SU-DHL-6 (cell line): Measurements from ENCODE around the gene FAM228B.

Experiments used
- H2AFZ ChIP-seq: fragments of 200-600 bp; sonication (generic); 2 replicates; pipeline ENCODE4 v1.6.1; 2014; ENCODE audit warnings: low read depth, mild to moderate bottlenecking, moderate library complexity, mixed read lengths, antibody characterized with exemption, low read length; ENCODE audit not compliant: severe bottlenecking
- H3F3A ChIP-seq: fragments of 200-600 bp; shearing (Covaris generic); 2 replicates; pipeline ENCODE4 v1.6.0; 2016; ENCODE audit warnings: antibody characterized with exemption, mild to moderate bottlenecking; ENCODE audit not compliant: insufficient read depth
- H3K27ac ChIP-seq: fragments of 200-600 bp; sonication (generic); 2 replicates; pipeline ENCODE4 v1.5.1; 2016; ENCODE audit warnings: low read depth, mild to moderate bottlenecking, low read length, moderate library complexity, mixed read lengths
- H3K27me3 ChIP-seq: fragments of 200-600 bp; sonication (generic), shearing (Covaris generic); 2 replicates; pipeline ENCODE4 v1.6.0; 2014; ENCODE audit warnings: mild to moderate bottlenecking, low read length
- H3K36me3 ChIP-seq: fragments of 200-600 bp; sonication (generic); 2 replicates; pipeline ENCODE4 v1.6.1; 2014; ENCODE audit warnings: mild to moderate bottlenecking, low read length, mixed read lengths
- H3K4me2 ChIP-seq: fragments of 300-600, 200-600 bp; shearing (Covaris generic), sonication (generic); 2 replicates; pipeline ENCODE4 v1.6.0; 2014; ENCODE audit warnings: low read length, low read depth, mild to moderate bottlenecking; ENCODE audit not compliant: poor library complexity, severe bottlenecking
- H3K4me3 ChIP-seq: fragments of 200-600 bp; sonication (generic); 2 replicates; pipeline ENCODE4 v1.5.1; 2014; ENCODE audit warnings: antibody characterized with exemption, low read length, mild to moderate bottlenecking, mixed read lengths; ENCODE audit not compliant: insufficient read depth, poor library complexity, severe bottlenecking
- H3K79me2 ChIP-seq: fragments of 200-600 bp; sonication (generic); 2 replicates; pipeline ENCODE4 v1.6.1; 2014; ENCODE audit warnings: mild to moderate bottlenecking, low read length, moderate library complexity; ENCODE audit not compliant: insufficient read depth
- H3K9ac ChIP-seq: fragments of 200-600 bp; sonication (generic); 2 replicates; pipeline ENCODE4 v1.7.0; 2014; ENCODE audit warnings: mild to moderate bottlenecking, low read length
- H3K9me2 ChIP-seq: fragments of 200-600 bp; sonication (generic); replicated peaks from 2 replicates; pipeline ENCODE4 v1.6.1; 2014; ENCODE audit warnings: low read length; ENCODE audit not compliant: insufficient read depth
- H3K9me3 ChIP-seq: fragments of 200-600 bp; sonication (generic); 2 replicates; pipeline ENCODE4 v1.6.1; 2014; ENCODE audit warnings: low read length, mixed read lengths; ENCODE audit not compliant: insufficient read depth
- H4K20me1 ChIP-seq: fragments of 200-600 bp; sonication (generic); 2 replicates; pipeline ENCODE4 v1.6.1; 2014; ENCODE audit warnings: low read depth, mild to moderate bottlenecking, antibody characterized with exemption, low read length, moderate library complexity, mixed read lengths
- CTCF ChIP-seq: fragments of 200-600 bp; sonication (generic); IDR thresholded peaks from one replicate; pipeline ENCODE4 v1.5.1; 2017; ENCODE audit warnings: antibody characterized with exemption, mild to moderate bottlenecking, low read length, moderate library complexity; ENCODE audit not compliant: insufficient read depth, poor library complexity, severe bottlenecking
- EZH2phosphoT487 ChIP-seq: fragments of 200-600 bp; sonication (generic), shearing (Covaris generic); conservative IDR thresholded peaks from 2 replicates; pipeline ENCODE4 v1.6.1; 2018; ENCODE audit warnings: mild to moderate bottlenecking, antibody characterized with exemption, low read length, moderate library complexity, mixed read lengths

The FAM228B gene

GRCh38 chr2:24115057-24115456 is 8.2 kb upstream of the FAM228B start:
- Histone ChIP-seq H3K36me3 (no peaks in the 10 kb centered on the region), H3K4me3 (no peak overlapping the region), H2AFZ (no peak overlapping the region), H3F3A (no peaks in the 10 kb centered on the region), H3K9me2 (no peaks in the 10 kb centered on the region), H3K9me3 (no peaks in the 10 kb centered on the region), H3K27me3 (no peaks in the 10 kb centered on the region), H3K79me2 (no peaks in the 10 kb centered on the region), H4K20me1 (no peaks in the 10 kb centered on the region), H3K4me2 (no peak overlapping the region), H3K27ac (no peak overlapping the region), H3K9ac (no peak overlapping the region)
- TF ChIP-seq CTCF (no peak), EZH2phosphoT487 (no peak)

DNA sequence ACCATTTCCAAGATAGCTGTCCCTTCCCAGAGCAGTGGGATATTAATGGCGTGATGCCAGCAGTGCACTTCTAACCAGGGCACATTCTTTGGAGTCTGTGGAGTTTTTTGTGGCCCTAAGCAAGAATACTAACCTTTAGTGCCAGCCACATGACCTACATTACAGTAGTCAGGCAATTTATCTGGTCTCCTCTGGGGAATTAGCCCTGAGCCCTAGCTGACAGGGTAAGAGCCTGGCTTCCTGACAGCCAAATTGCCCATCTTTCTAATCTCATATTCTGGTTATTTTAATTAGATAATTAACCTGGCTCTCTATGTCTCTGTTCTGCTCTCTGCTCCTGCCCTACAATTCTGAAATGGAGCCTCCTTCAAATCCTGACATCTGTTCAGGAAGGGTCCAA is 5.4 kb upstream of the FAM228B start:
- Histone ChIP-seq H3K27me3 (no peaks in the 10 kb centered on the region), H3K4me3 (no peak overlapping the region), H3K27ac (no peak overlapping the region), H3F3A (peaks cover 11% of the 10 kb centered on the region; the same call in 1 of the 2 replicates), H3K36me3 (no peaks in the 10 kb centered on the region), H3K4me2 (no peak overlapping the region), H2AFZ (no peak overlapping the region), H3K9ac (no peak overlapping the region), H3K9me3 (no peaks in the 10 kb centered on the region), H3K79me2 (no peaks in the 10 kb centered on the region), H3K9me2 (no peaks in the 10 kb centered on the region), H4K20me1 (no peaks in the 10 kb centered on the region)
- TF ChIP-seq CTCF (no peak), EZH2phosphoT487 (no peak)

DNA sequence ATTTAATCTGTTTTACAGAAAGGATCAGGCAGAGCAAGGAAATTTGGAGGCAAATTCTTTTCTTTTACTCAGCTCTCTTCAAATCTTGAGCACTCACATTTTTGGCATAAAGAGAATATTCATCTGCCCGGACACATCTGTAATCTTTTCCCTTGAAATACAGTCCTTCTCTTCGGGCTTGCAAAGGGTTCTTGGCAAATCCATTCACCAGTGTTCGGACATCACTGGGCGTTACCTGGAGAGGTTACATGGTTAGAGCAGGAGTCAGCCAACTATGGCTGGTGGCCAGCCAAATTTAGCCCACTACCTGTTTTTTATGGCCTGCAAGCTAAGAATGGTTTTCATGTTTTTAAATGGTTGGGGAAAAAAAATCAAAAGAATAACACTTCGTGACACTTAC is 2.2 kb upstream of the FAM228B start:
- Histone ChIP-seq H3K79me2 (peaks cover 9% of the 10 kb centered on the region), H3K9ac (no peak overlapping the region), H3K4me2 (no peak overlapping the region), H3K9me3 (no peaks in the 10 kb centered on the region), H3K4me3 (no peak overlapping the region), H3F3A (peaks cover 14% of the 10 kb centered on the region), H4K20me1 (no peaks in the 10 kb centered on the region), H3K27me3 (no peaks in the 10 kb centered on the region), H2AFZ (no peak overlapping the region), H3K27ac (no peak overlapping the region), H3K36me3 (no peaks in the 10 kb centered on the region), H3K9me2 (no peaks in the 10 kb centered on the region)
- no peak for TF ChIP-seq EZH2phosphoT487
- no peak for TF ChIP-seq CTCF

DNA sequence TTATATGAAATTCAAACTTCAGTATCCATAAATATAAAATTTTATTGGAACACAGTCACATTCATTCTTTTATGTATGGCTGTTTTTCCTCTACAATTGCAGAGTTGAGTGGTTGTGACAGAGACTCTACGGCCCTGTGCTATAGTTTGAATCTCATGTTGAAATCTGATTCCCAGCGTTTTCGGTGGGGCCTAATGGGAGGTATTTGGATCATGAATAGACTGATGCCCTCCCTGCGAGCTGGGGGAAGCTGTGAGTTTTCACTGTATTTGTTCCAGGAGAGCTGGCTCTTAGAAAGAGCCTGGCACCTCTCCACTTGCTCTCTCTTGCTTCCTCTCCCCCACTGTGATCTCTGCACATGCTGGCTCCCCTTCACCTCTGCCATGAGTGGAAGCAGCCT is 1.8 kb upstream of the FAM228B start:
- no peaks in the 10 kb centered on the region for H3K27me3 ChIP-seq
- H3K79me2 ChIP-seq: peaks cover 9% of the 10 kb centered on the region
- no peaks in the 10 kb centered on the region for H4K20me1 ChIP-seq
- H3F3A ChIP-seq: peaks cover 16% of the 10 kb centered on the region
- H3K36me3 ChIP-seq: no peaks in the 10 kb centered on the region
- no peak overlapping the region for H3K4me2 ChIP-seq
- H2AFZ ChIP-seq: no peak overlapping the region
- no peak overlapping the region for H3K27ac ChIP-seq
- no peaks in the 10 kb centered on the region for H3K9me3 ChIP-seq
- no peaks in the 10 kb centered on the region for H3K9me2 ChIP-seq
- no peak overlapping the region for H3K9ac ChIP-seq
- no peak for TF ChIP-seq EZH2phosphoT487
- no peak for TF ChIP-seq CTCF
- no peak overlapping the region for H3K4me3 ChIP-seq
